ENCODE measurements around the gene ZNF132.

DNA sequence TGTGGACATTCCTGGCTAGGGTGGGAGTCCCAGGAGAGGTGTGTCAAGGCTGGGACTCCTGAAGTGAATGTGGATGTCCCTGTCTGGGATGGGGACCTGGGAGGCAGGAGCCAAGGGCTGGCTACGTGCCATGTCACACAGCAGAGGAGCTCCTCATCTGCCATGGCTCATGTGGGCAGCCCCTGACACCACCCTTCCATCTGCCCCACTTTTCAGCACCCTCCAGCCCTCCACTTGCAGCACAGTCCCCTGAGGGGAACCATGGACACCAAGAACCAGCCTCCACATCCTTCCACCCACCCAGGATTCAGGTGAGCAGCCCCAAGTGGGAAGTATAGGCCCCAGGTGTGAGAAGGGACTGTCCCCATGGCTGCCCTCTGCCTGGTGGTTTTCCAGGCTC lies 37.9 kb upstream of the ZNF132 start:
- TF ChIP-seq EZH2 (IDR thresholded peaks at IDR 0.05; ENCODE audit: borderline replicate concordance, low read length): no peak
- TF ChIP-seq, protein P1, sequence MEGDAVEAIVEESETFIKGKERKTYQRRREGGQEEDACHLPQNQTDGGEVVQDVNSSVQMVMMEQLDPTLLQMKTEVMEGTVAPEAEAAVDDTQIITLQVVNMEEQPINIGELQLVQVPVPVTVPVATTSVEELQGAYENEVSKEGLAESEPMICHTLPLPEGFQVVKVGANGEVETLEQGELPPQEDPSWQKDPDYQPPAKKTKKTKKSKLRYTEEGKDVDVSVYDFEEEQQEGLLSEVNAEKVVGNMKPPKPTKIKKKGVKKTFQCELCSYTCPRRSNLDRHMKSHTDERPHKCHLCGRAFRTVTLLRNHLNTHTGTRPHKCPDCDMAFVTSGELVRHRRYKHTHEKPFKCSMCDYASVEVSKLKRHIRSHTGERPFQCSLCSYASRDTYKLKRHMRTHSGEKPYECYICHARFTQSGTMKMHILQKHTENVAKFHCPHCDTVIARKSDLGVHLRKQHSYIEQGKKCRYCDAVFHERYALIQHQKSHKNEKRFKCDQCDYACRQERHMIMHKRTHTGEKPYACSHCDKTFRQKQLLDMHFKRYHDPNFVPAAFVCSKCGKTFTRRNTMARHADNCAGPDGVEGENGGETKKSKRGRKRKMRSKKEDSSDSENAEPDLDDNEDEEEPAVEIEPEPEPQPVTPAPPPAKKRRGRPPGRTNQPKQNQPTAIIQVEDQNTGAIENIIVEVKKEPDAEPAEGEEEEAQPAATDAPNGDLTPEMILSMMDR (conservative IDR thresholded peaks at IDR 0.05 in 1 of 2, IDR thresholded peaks at IDR 0.05 in 1 of 2; ENCODE audit: extremely low read depth in 1 of 2, insufficient read depth in 1 of 2, low read depth in 1 of 2, low read length in 2 of 2): no peak

Data from mammary epithelial cell (primary cell).